HG03139 (cell line): ENCODE results near the gene UBE3B.

ENCODE experiments used
- ATAC-seq: cut with Tn5 transposase; IDR thresholded peaks from one replicate; pipeline ENCODE4 v1.9.1; 2021; ENCODE audit not compliant: unreplicated experiment

The UBE3B gene

DNA sequence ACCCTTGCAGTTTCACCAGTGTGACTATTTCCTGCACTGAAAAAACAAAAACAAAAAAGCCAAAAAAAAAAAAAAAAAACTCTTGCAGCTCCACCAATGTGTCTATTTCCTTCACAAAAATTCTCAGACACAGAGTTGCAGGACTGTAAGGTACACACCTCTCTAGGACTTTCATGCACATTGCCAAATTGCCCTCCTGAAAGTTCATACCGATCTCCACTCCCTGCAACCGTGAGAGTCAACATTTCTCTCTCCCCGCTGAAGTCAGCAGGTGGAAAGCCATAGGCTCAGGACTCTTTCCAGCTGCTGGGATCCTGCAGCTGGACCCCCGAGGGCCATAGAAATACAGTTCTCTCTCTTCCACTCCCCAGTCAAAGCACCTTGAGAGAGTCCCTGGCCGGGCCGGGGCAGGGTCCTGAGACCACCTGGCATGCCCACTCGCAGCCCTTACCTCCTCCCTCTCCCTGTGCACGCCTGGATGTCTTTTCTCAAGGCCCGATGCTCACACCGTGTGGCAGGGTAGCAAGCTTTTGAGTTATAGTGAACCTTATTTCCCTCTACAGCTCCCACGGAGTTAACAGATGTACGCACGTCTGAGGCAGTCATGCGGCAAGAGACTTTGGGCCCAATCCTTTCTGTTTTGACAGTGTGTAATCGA is 72.3 kb downstream of the UBE3B start:
- ATAC-seq, result no peak

DNA sequence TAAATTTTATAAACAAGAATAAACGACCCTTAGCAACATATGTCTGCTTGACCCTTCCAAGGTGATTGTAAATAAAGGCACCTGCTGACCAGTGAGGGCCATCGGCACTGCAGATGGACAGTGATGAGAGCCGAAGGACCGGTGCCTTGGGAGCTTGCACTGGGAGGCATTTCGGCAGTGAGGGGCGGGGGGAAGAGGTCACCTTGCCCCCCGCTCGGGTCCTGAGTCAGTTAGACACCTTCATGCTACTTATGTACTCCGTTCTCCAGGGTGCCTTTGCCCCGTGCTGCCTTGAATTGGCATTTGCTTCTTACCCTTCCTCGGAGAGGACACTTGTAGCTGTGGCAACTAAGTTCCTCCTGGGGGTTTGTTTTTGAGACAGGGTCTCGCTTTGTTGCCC is 72.8 kb downstream of the UBE3B start:
- ATAC-seq, result no peak

DNA sequence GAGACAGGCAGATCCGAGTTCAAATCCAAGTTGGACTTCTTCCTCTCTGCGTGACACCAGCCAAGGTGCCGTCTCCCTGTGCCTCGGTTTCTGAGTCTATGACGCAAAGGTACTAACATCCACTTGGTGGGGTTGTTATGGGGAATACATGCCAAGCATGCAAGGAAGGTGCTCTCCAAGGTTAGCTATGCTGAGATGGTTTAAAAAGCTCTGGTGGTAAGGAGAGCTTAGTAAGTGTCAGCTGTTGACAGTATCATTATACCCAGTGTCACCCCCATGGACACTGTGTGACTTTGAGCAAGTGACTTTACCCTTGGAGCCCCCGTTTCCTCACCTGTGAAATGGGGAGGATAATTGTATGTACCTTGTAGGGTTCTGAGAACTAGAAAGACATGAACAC is 73.7 kb downstream of the UBE3B start:
- ATAC-seq, result no peak

DNA sequence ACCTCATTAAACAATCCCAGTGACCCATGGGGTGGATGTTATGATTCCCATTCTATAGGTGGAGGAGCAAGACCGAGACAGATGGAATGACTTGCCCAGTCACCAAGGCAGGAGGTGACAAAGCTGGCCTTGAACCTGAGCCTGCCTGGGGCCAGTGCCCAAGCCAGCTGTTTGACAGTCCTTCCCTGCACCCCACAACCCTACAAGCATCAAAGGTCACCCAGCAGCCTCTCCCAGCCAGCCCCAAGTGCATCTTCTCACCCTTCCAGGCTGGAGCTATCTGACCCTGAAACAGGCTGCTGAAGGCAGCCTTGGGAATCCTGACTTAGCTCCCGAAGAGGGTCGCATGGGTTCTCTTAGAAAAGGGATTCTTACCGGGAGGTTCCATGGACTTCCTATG is 75.5 kb downstream of the UBE3B start:
- no peak for ATAC-seq

GRCh38 chr12:109553483-109553882 is 76.0 kb downstream of the UBE3B start:
- ATAC-seq, result no peak

DNA sequence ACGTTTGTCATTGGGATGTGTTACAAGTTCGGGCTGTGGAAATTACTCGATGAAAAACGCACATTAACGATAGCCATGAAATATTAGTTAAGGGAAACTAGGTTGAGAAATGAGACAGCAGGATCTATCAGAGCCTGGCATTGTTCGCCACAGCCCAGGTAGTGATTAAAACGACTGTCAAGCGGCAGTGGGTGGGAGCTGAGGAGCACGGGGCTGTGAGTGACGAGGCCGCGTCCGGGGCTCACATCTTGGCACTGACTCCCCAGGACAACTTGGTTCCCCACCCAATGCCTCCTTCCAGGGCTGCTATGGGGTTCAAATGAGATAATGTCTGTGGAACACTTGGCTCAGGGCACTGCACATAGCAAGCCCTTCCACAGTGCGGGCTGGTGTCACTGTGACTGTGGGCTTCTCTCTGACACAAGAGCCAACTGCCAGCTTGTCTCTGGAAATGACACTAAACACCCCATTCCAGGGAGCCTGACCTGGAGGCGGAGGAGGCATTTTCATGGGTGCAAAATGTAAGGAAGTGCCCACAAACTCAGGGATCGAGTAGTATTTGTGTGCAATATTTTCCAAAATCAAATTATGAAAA is 76.6 kb downstream of the UBE3B start:
- ATAC-seq, result no peak

DNA sequence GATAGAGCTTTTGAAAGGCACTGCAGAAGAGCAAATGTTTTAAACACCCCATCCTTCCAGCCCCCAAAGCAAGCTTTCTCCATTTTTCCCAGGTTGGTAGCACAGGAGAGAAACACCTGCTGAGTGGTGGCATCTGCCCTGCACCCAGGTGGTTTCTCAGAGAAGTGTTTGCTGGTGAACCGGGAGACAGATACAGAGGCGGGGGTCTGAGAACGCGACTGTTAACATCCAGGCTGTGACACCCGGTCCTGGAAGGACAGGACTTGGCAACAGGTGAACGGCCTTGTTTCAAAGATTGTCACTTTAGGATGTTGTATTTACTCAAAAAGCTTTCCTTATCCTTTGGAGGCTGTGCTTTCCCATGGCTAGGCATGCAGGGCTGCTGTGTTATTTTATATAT is 77.3 kb downstream of the UBE3B start:
- no peak for ATAC-seq

- no peak for ATAC-seq
Measured at GRCh38 chr12:109555431-109556315, 78.2 kb downstream of the UBE3B start.

- ATAC-seq, result no peak
Measured at GRCh38 chr12:109557200-109557599, 79.8 kb downstream of the UBE3B start.

DNA sequence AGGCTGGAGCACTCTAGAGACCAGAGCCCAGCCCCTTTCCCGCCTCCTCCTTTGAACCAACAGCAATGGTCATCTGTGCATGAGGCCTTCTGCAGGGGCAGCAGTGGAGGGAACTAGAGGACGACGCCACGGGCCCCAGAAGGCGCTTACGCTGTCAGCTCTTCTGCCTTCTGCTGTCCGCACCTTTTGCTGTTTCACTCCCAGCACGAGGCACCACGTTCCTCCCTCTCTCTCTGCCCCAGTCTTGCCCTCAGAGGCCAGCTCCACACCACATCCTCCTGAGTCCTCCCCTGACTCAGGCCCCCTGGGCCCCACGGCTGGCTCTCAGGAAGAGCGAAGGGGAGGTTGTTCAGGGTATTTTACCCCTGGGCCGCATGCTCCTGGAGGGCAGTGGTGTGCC is 80.4 kb downstream of the UBE3B start:
- ATAC-seq, result no peak

DNA sequence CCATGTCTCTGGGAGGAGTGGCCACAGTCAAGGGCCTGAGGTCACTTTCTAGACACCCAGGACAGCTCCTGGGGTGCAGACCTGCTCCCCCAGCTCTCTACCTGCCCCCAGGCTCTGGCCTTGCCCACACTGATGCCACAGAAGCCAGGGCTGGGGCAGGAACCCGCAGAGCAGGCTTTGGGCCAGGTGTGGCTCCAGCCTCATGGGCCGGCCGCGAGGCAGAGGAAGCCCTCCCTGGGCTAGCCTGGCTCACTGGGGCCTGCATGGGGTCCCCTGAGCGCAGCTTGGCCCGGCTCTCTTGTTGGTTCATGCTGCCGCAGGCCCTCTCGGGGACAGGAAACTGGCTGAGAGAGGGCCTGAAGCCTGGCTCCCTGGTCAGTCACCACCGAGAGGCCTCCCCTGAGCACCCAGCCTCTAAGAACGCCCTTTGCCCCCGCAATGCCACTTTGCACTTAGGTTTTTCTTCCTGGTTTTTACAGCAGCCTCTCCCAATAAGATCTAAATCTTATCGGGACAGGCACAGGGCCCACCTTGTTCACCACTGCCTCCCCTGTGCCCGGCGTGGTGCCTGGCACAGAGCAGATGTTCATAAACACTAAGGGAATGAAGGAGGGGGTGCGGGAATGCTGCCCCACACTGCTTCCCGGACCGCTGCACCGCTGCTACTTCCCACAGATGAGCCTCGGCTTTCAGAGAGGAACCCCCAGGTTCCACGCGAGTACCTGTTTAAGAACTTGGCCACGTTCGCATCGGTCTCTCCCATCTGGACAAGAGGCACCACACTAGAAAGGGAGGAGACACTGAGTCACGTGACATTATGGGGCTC is 81.2 kb downstream of the UBE3B start:
- no peak for ATAC-seq

- ATAC-seq, result no peak
Measured at GRCh38 chr12:109559200-109559505, 81.7 kb downstream of the UBE3B start.

- ATAC-seq, result no peak
Measured at GRCh38 chr12:109559601-109560000, 82.2 kb downstream of the UBE3B start.

- no peak for ATAC-seq
Measured at GRCh38 chr12:109560867-109561710, 83.7 kb downstream of the UBE3B start.

- ATAC-seq, result no peak
Measured at GRCh38 chr12:109561711-109562030, 84.2 kb downstream of the UBE3B start.

GRCh38 chr12:109562871-109563270 is 85.4 kb downstream of the UBE3B start:
- ATAC-seq, result no peak

- ATAC-seq, result no peak
Measured at GRCh38 chr12:109563291-109564284, 86.2 kb downstream of the UBE3B start.

DNA sequence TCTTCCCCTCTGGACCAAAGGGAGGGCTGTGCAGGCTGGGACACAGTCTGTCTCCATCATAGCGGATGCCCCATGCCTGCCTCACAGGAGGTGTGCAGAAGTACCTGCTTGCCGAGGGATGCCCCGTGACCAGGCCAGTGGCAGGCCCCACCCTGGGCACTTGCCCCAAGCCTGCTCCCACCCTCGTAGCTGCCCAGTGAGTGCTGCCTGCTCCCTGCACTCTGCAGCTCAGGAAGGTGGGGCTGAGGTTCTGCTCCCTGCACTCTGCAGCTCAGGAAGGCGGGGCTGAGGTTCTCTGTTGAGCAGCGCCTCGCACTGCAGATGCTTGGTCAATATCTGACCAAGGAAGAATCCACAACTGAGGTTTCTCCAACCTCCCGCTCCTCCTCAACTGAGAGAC is 89.0 kb downstream of the UBE3B start:
- ATAC-seq, result no peak

- no peak for ATAC-seq
Measured at GRCh38 chr12:109567296-109567695, 89.9 kb downstream of the UBE3B start.
